ENCODE data around the gene ANKRD2. TPM values are rescaled to one million over a fixed set of nuclear protein-coding genes. Genes with fewer than 3 reads are reported as not detected.

The ANKRD2 gene
- total RNA-seq, 4 donors from 2014 or later, result 0.79 TPM; not detected in 3

- 78 to 80% methylated on average over 5 to 9 of the region's 9 CpGs for WGBS, 2 donors
- Histone ChIP-seq H3K27me3 (peaks cover 0 to 7% (median 0%) of the 10 kb centered on the region in 4 donors), H3K9me3 (no peaks in the 10 kb centered on the region), H3K4me3 (no peak overlapping the region), H3K36me3 (no peaks in the 10 kb centered on the region), H3K27ac (no peak overlapping the region), H3K4me1 (peaks cover 0 to 21% (median 9%) of the 10 kb centered on the region in 3 donors)
- no peak for TF ChIP-seq POLR2A (IDR thresholded peaks at IDR 0.05)
- TF ChIP-seq CTCF (IDR thresholded peaks at IDR 0.05), result no peak
- DNase-seq, result no peak
- intact Hi-C loops (cut with DNase I), result no loop called here
Observed at GRCh38 chr10:97580421-97581367, 8.1 kb downstream of the ANKRD2 start.

GRCh38 chr10:97582169-97582568 is 9.6 kb downstream of the ANKRD2 start:
- intact Hi-C loops (cut with DNase I), result no loop called here
- peaks cover 0 to 21% (median 9%) of the 10 kb centered on the region in 3 donors for H3K4me1 ChIP-seq
- H3K27me3 ChIP-seq, result peaks cover 0 to 7% (median 0%) of the 10 kb centered on the region in 4 donors
- no peaks in the 10 kb centered on the region for H3K36me3 ChIP-seq
- H3K4me3 ChIP-seq, result no peak overlapping the region
- no peak for TF ChIP-seq POLR2A (IDR thresholded peaks at IDR 0.05)
- TF ChIP-seq CTCF (IDR thresholded peaks at IDR 0.05), result no peak
- DNase-seq, result no peak
- H3K27ac ChIP-seq, result no peak overlapping the region
- WGBS, 2 donors, result 80 to 89% methylated on average over 2 to 7 of the region's 8 CpGs
- no peaks in the 10 kb centered on the region for H3K9me3 ChIP-seq

- intact Hi-C loops (cut with DNase I), result no loop called here
- WGBS, 2 donors, result 80% methylated on average over 1 of the region's 13 CpGs; no CpG with 5 or more reads in 1 of the 2 donors
- DNase-seq, result no peak
- Histone ChIP-seq H3K4me1 (peaks cover 0 to 21% (median 9%) of the 10 kb centered on the region in 3 donors), H3K27me3 (no peaks in the 10 kb centered on the region), H3K9me3 (no peaks in the 10 kb centered on the region), H3K27ac (no peak overlapping the region), H3K4me3 (no peak overlapping the region), H3K36me3 (no peaks in the 10 kb centered on the region)
- TF ChIP-seq CTCF (IDR thresholded peaks at IDR 0.05) (no peak), POLR2A (IDR thresholded peaks at IDR 0.05) (no peak)
Observed at GRCh38 chr10:97583476-97583875, 10.9 kb downstream of the ANKRD2 start.

GRCh38 chr10:97584060-97584797 is 11.7 kb downstream of the ANKRD2 start, which contains the start of gene HOGA1:
HOGA1 (plus strand) TSS chr10:97584389; CDS start chr10:97584704, 315 bp downstream.
- DNase-seq, result no peak
- H3K4me3 ChIP-seq, result no peak within 1 kb of the TSS
- no peaks in the 10 kb centered on the region for H3K27me3 ChIP-seq
- H3K4me1 ChIP-seq, result peaks cover 0 to 21% (median 9%) of the 10 kb centered on the region in 3 donors
- H3K27ac ChIP-seq, result peak within 1 kb of the TSS in 2 of 4 donors; percentile 29 to 57
- H3K9me3 ChIP-seq, result no peaks in the 10 kb centered on the region
- 60 to 73% methylated on average over 1 to 3 of the region's 5 CpGs for whole genome bisulfite sequencing, 2 donors
- intact Hi-C loops (cut with DNase I), result no loop called here
- no peak for TF ChIP-seq CTCF (IDR thresholded peaks at IDR 0.05)
- no peak for TF ChIP-seq POLR2A (IDR thresholded peaks at IDR 0.05)
- H3K36me3 ChIP-seq, result no peaks in the 10 kb centered on the region
